ENCODE measurements around the gene FAM120A. TPM values are rescaled to one million over a fixed set of nuclear protein-coding genes. Genes with fewer than 3 reads are reported as not detected.

Gene FAM120A
- total and polyA plus RNA-seq, 2 donors (not counting 1 experiment from before 2014, with no cell fraction given): 85.8 to 136 TPM

DNA sequence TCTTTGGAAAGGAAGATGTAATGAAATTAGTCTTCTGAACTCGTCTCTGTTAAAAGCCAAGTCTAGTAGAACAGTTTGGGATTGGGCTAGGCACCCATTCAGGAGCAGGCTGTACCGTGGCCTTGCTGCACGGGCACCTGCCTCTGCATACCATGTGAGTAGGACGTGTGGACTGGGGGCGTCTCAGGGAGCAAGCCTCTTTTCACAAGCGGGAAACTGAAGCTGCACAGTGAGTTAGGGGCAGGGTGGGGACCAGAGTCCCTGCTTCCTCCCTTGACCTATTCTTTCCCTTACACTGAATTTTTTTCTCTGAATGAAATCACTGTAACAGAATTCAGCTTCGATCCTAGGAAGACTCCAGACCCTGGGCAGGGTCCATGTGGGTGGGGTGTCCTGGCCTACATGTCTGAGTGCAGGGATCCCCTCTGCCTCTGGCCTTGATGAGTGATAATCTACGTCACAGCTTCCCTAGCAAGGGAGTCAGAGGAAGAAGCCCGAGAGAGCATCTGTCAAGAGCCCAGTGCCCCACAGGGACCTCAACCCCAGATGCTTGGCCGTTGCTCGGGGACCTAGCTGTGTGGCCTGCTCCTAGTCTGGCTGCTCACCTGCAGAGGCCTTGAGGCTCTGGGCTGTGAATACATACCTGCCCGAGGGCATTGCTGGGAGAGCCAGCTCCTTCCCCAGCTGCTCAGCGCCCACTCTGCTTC is 140.0 kb downstream of the FAM120A start:
- Histone ChIP-seq H3K9ac (ENCODE audit: insufficient read depth, low read length) (no peak overlapping the region), H3K27ac (ENCODE audit: insufficient read depth, low read length) (no peak overlapping the region), H3K4me3 (replicated peaks in 1 of 4; ENCODE audit: control extremely low read depth in 1 of 4, insufficient read depth in 1 of 4, low read depth in 3 of 4, low read length in 4 of 4) (no peak overlapping the region), H3K4me1 (ENCODE audit: control insufficient read depth, extremely low read depth, insufficient read depth, low read length) (peaks cover 9% of the 10 kb centered on the region), H3K4me2 (ENCODE audit: extremely low read depth, insufficient read depth, low read length) (no peak overlapping the region), H3K9me3 (ENCODE audit: control insufficient read depth, insufficient read depth, low read depth, low read length) (no peaks in the 10 kb centered on the region), H3K27me3 (ENCODE audit: control insufficient read depth, insufficient read depth, low read length) (no peaks in the 10 kb centered on the region), H2AFZ (ENCODE audit: low read length) (no peak overlapping the region), H3K36me3 (ENCODE audit: control insufficient read depth, insufficient read depth, low read length) (no peaks in the 10 kb centered on the region), H3K79me2 (ENCODE audit: control insufficient read depth, insufficient read depth, low read length) (peaks cover 41% of the 10 kb centered on the region), H4K20me1 (ENCODE audit: control insufficient read depth, extremely low read depth, insufficient read depth, low read length) (no peaks in the 10 kb centered on the region)
- DNase-seq (ENCODE audit: low read depth in 2 of 2): no peak
- TF ChIP-seq, protein P1, sequence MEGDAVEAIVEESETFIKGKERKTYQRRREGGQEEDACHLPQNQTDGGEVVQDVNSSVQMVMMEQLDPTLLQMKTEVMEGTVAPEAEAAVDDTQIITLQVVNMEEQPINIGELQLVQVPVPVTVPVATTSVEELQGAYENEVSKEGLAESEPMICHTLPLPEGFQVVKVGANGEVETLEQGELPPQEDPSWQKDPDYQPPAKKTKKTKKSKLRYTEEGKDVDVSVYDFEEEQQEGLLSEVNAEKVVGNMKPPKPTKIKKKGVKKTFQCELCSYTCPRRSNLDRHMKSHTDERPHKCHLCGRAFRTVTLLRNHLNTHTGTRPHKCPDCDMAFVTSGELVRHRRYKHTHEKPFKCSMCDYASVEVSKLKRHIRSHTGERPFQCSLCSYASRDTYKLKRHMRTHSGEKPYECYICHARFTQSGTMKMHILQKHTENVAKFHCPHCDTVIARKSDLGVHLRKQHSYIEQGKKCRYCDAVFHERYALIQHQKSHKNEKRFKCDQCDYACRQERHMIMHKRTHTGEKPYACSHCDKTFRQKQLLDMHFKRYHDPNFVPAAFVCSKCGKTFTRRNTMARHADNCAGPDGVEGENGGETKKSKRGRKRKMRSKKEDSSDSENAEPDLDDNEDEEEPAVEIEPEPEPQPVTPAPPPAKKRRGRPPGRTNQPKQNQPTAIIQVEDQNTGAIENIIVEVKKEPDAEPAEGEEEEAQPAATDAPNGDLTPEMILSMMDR (conservative IDR thresholded peaks at IDR 0.05 in 1 of 2, IDR thresholded peaks at IDR 0.05 in 1 of 2; ENCODE audit: low read depth in 1 of 2, low read length in 2 of 2): no peak
- no peak for TF ChIP-seq EZH2 (IDR thresholded peaks at IDR 0.05; ENCODE audit: low read length, missing control alignments)

DNA sequence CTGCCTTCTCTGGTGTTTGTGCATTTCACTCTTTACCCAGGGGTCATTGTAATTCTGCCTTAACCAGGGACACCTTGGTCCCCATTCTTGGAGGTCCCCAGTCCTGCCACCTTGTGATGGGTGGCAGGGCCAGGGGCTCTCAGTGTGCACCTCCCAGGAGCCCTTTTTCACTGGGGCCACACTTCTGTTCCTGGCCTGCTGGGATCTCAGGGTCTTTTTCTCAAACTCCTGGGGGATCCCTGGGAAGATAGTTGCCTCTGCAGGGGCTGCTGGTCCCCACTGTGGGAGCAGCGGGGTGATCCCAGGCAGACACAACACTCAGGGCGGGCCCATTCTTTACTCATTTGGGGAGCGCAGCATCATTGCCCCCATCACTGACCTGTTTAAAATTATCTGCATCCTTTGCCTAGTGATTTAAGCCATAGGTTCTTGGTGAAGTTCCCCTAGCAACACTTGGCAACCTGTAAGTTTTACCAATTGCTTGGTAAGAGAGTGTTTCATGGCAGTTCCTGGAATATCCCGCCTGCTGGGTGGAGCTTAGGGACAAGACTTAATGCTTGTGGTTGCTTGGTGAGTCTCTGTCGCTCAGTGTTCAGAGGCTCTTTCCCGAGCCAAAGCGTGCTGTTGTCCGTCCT is 140.6 kb downstream of the FAM120A start:
- peaks cover 9% of the 10 kb centered on the region for H3K4me1 ChIP-seq (ENCODE audit: control insufficient read depth, extremely low read depth, insufficient read depth, low read length)
- H3K4me3 ChIP-seq (replicated peaks in 1 of 4; ENCODE audit: control extremely low read depth in 1 of 4, insufficient read depth in 1 of 4, low read depth in 3 of 4, low read length in 4 of 4): no peak overlapping the region
- no peaks in the 10 kb centered on the region for H4K20me1 ChIP-seq (ENCODE audit: control insufficient read depth, extremely low read depth, insufficient read depth, low read length)
- TF ChIP-seq, protein P1 (conservative IDR thresholded peaks at IDR 0.05 in 1 of 2, IDR thresholded peaks at IDR 0.05 in 1 of 2; ENCODE audit: low read depth in 1 of 2, low read length in 2 of 2): no peak
- TF ChIP-seq EZH2 (IDR thresholded peaks at IDR 0.05; ENCODE audit: low read length, missing control alignments): no peak
- no peaks in the 10 kb centered on the region for H3K27me3 ChIP-seq (ENCODE audit: control insufficient read depth, insufficient read depth, low read length)
- no peak overlapping the region for H2AFZ ChIP-seq (ENCODE audit: low read length)
- DNase-seq (ENCODE audit: low read depth in 2 of 2): peak in 1 of 2 donors; percentile 21
- peaks cover 36% of the 10 kb centered on the region for H3K79me2 ChIP-seq (ENCODE audit: control insufficient read depth, insufficient read depth, low read length)
- no peaks in the 10 kb centered on the region for H3K9me3 ChIP-seq (ENCODE audit: control insufficient read depth, insufficient read depth, low read depth, low read length)
- H3K36me3 ChIP-seq (ENCODE audit: control insufficient read depth, insufficient read depth, low read length): no peaks in the 10 kb centered on the region
- H3K4me2 ChIP-seq (ENCODE audit: extremely low read depth, insufficient read depth, low read length): no peak overlapping the region
- no peak overlapping the region for H3K27ac ChIP-seq (ENCODE audit: insufficient read depth, low read length)
- no peak overlapping the region for H3K9ac ChIP-seq (ENCODE audit: insufficient read depth, low read length)

DNA sequence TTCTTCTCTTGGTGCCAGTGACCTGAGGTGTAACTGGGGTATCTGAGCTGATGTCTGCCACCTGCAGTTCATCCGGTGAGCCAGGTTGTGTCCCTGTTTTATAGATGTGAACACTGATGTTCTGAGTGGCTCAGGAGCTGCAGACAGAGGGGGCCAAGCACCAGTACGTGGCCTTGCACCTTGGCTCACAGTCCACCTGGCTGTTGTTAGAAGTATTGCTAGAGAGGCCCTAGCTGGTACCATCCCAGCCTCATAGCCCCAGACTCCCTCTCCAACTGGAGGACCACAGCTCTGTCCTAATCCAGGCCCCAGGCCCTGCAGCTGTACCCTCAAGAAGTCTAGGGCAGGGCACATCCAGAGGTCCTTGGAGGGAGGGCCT is 141.1 kb downstream of the FAM120A start:
- Histone ChIP-seq H3K36me3 (ENCODE audit: control insufficient read depth, insufficient read depth, low read length) (no peaks in the 10 kb centered on the region), H3K9me3 (ENCODE audit: control insufficient read depth, insufficient read depth, low read depth, low read length) (no peaks in the 10 kb centered on the region), H3K4me1 (ENCODE audit: control insufficient read depth, extremely low read depth, insufficient read depth, low read length) (peaks cover 9% of the 10 kb centered on the region), H3K27ac (ENCODE audit: insufficient read depth, low read length) (no peak overlapping the region), H4K20me1 (ENCODE audit: control insufficient read depth, extremely low read depth, insufficient read depth, low read length) (no peaks in the 10 kb centered on the region), H3K4me2 (ENCODE audit: extremely low read depth, insufficient read depth, low read length) (no peak overlapping the region), H3K4me3 (replicated peaks in 1 of 4; ENCODE audit: control extremely low read depth in 1 of 4, insufficient read depth in 1 of 4, low read depth in 3 of 4, low read length in 4 of 4) (no peak overlapping the region), H3K9ac (ENCODE audit: insufficient read depth, low read length) (no peak overlapping the region), H3K79me2 (ENCODE audit: control insufficient read depth, insufficient read depth, low read length) (peaks cover 37% of the 10 kb centered on the region), H2AFZ (ENCODE audit: low read length) (no peak overlapping the region), H3K27me3 (ENCODE audit: control insufficient read depth, insufficient read depth, low read length) (no peaks in the 10 kb centered on the region)
- no peak for DNase-seq (ENCODE audit: low read depth in 2 of 2)
- TF ChIP-seq, protein P1 (conservative IDR thresholded peaks at IDR 0.05 in 1 of 2, IDR thresholded peaks at IDR 0.05 in 1 of 2; ENCODE audit: low read depth in 1 of 2, low read length in 2 of 2): no peak
- no peak for TF ChIP-seq EZH2 (IDR thresholded peaks at IDR 0.05; ENCODE audit: low read length, missing control alignments)

Data from fibroblast of lung (primary cell).